ENCODE data around the gene ZCWPW1.

Gene ZCWPW1

DNA sequence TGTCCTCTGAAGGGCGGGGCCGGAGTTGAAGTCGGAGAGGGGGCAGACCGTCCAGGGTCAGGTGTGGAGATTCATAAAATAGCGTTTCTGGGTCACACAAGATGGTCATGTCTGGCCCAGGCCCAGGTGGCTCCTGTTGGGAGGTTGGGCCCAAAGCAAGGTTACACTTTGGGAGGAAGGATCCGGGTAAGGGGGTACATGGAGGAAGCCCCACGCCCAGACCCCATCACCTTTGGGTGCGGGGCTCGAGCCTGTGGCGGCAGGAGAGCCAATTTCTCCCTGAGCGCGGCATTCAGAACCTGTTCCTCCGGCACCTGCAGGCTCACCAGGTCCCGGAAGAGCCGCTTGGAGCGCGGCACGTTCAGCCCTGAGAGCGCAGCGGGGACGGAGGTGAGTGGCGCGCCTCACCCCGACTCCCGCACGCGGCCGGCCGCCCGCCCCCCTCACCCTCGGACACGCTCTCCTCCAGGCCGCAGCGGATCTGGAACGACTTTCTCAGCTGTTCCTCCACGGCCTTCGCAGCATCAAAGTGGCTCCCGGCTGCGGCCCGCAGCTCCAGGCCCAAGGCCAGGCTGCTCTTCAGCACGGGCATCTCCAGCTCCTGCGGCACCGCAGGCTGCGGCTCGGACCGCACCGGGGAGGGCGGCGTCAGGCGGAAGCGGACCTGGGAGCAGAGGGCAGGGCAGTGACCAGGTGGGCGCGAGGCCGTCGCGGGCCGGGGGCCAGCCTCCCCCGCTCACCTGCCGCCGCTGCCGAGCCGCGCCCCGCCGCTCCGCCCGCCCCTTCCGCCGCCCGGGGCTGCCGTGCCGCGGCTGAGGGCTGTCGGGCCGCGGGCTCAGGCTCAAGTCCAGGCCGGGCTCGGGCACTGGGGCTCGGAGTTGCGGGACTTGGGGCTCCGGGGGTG, 7.2 kb upstream of the ZCWPW1 start:
- H3K4me3 ChIP-seq (ENCODE audit: low read depth in 1 of 2, low read length in 2 of 2) = peak overlapping the region; percentile 61 to 80
- H3K4me1 ChIP-seq (ENCODE audit: control insufficient read depth in 1 of 2, insufficient read depth in 2 of 2, low read length in 2 of 2) = peaks cover 0 to 35% of the 10 kb centered on the region in 2 donors
- no peaks in the 10 kb centered on the region for H3K9me3 ChIP-seq (ENCODE audit: control insufficient read depth in 1 of 2, low read length in 2 of 2)
- H3K27ac ChIP-seq (ENCODE audit: low read length) = peak overlapping the region; percentile 77
- no peaks in the 10 kb centered on the region for H3K27me3 ChIP-seq (ENCODE audit: low read depth, low read length)
- peaks cover 16 to 28% of the 10 kb centered on the region in 2 donors for H3K36me3 ChIP-seq (ENCODE audit: control insufficient read depth in 1 of 2, insufficient read depth in 2 of 2, low read length in 2 of 2)

- Histone ChIP-seq H3K27me3 (ENCODE audit: low read depth, low read length) (no peaks in the 10 kb centered on the region), H3K4me1 (ENCODE audit: control insufficient read depth in 1 of 2, insufficient read depth in 2 of 2, low read length in 2 of 2) (peaks cover 0 to 39% of the 10 kb centered on the region in 2 donors), H3K9me3 (ENCODE audit: control insufficient read depth in 1 of 2, low read length in 2 of 2) (no peaks in the 10 kb centered on the region), H3K36me3 (ENCODE audit: control insufficient read depth in 1 of 2, insufficient read depth in 2 of 2, low read length in 2 of 2) (peaks cover 16 to 28% of the 10 kb centered on the region in 2 donors), H3K27ac (ENCODE audit: low read length) (peak overlapping the region; percentile 77), H3K4me3 (ENCODE audit: low read depth in 1 of 2, low read length in 2 of 2) (peak overlapping the region; percentile 61 to 80)
These were observed 6.0 kb upstream of the ZCWPW1 start for GRCh38 chr7:100434297-100435144.

- no peak overlapping the region for H3K27ac ChIP-seq (ENCODE audit: low read length)
- H3K4me3 ChIP-seq (ENCODE audit: low read depth in 1 of 2, low read length in 2 of 2) = no peak overlapping the region
- no peaks in the 10 kb centered on the region for H3K27me3 ChIP-seq (ENCODE audit: low read depth, low read length)
- peaks cover 20 to 28% of the 10 kb centered on the region in 2 donors for H3K36me3 ChIP-seq (ENCODE audit: control insufficient read depth in 1 of 2, insufficient read depth in 2 of 2, low read length in 2 of 2)
- peaks cover 0 to 39% of the 10 kb centered on the region in 2 donors for H3K4me1 ChIP-seq (ENCODE audit: control insufficient read depth in 1 of 2, insufficient read depth in 2 of 2, low read length in 2 of 2)
- H3K9me3 ChIP-seq (ENCODE audit: control insufficient read depth in 1 of 2, low read length in 2 of 2) = no peaks in the 10 kb centered on the region
These were observed 5.2 kb upstream of the ZCWPW1 start for GRCh38 chr7:100433592-100434296.

GRCh38 chr7:100433276-100433591, 4.7 kb upstream of the ZCWPW1 start:
- peaks cover 0 to 39% of the 10 kb centered on the region in 2 donors for H3K4me1 ChIP-seq (ENCODE audit: control insufficient read depth in 1 of 2, insufficient read depth in 2 of 2, low read length in 2 of 2)
- H3K27ac ChIP-seq (ENCODE audit: low read length) = no peak overlapping the region
- H3K9me3 ChIP-seq (ENCODE audit: control insufficient read depth in 1 of 2, low read length in 2 of 2) = no peaks in the 10 kb centered on the region

GRCh38 chr7:100432621-100433275, 4.2 kb upstream of the ZCWPW1 start:
- Histone ChIP-seq H3K4me3 (ENCODE audit: low read depth in 1 of 2, low read length in 2 of 2) (no peak overlapping the region), H3K4me1 (ENCODE audit: control insufficient read depth in 1 of 2, insufficient read depth in 2 of 2, low read length in 2 of 2) (peaks cover 0 to 42% of the 10 kb centered on the region in 2 donors), H3K27me3 (ENCODE audit: low read depth, low read length) (no peaks in the 10 kb centered on the region), H3K9me3 (ENCODE audit: control insufficient read depth in 1 of 2, low read length in 2 of 2) (no peaks in the 10 kb centered on the region), H3K36me3 (ENCODE audit: control insufficient read depth in 1 of 2, insufficient read depth in 2 of 2, low read length in 2 of 2) (peaks cover 26 to 28% of the 10 kb centered on the region in 2 donors), H3K27ac (ENCODE audit: low read length) (no peak overlapping the region)

More at GRCh38 chr7:100433276-100433591, 4.7 kb upstream of the ZCWPW1 start:
- H3K36me3 ChIP-seq (ENCODE audit: control insufficient read depth in 1 of 2, insufficient read depth in 2 of 2, low read length in 2 of 2) = peaks cover 25 to 28% of the 10 kb centered on the region in 2 donors
- H3K27me3 ChIP-seq (ENCODE audit: low read depth, low read length) = no peaks in the 10 kb centered on the region
- no peak overlapping the region for H3K4me3 ChIP-seq (ENCODE audit: low read depth in 1 of 2, low read length in 2 of 2)

DNA sequence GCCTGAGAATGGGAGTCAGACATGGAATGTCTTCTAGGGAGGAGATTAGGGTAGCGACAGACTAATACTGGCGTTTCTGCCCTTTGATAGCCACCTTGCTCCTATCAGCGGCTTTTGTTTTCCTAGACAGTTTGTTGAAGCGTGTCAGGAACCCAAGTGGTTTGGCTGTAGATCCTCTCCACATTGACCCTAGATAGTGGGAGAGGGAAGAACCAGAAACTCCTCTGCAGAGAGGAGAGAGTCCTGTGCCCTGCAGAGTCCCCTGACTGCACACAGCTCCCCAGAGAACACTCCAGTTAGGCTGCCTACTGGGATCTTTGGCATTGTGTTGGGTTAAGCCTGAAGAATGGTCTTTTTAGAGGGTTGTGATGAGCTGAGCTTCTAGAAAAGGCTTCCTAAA, 3.5 kb upstream of the ZCWPW1 start:
- no peak overlapping the region for H3K27ac ChIP-seq (ENCODE audit: low read length)
- peaks cover 26 to 28% of the 10 kb centered on the region in 2 donors for H3K36me3 ChIP-seq (ENCODE audit: control insufficient read depth in 1 of 2, insufficient read depth in 2 of 2, low read length in 2 of 2)
- no peaks in the 10 kb centered on the region for H3K27me3 ChIP-seq (ENCODE audit: low read depth, low read length)
- H3K9me3 ChIP-seq (ENCODE audit: control insufficient read depth in 1 of 2, low read length in 2 of 2) = no peaks in the 10 kb centered on the region
- no peak overlapping the region for H3K4me3 ChIP-seq (ENCODE audit: low read depth in 1 of 2, low read length in 2 of 2)
- H3K4me1 ChIP-seq (ENCODE audit: control insufficient read depth in 1 of 2, insufficient read depth in 2 of 2, low read length in 2 of 2) = peaks cover 0 to 44% of the 10 kb centered on the region in 2 donors

GRCh38 chr7:100431286-100431735, 2.8 kb upstream of the ZCWPW1 start:
- H3K4me3 ChIP-seq (ENCODE audit: low read depth in 1 of 2, low read length in 2 of 2) = peak overlapping the region in 1 of 2 donors; percentile 82
- H3K36me3 ChIP-seq (ENCODE audit: control insufficient read depth in 1 of 2, insufficient read depth in 2 of 2, low read length in 2 of 2) = peaks cover 26 to 28% of the 10 kb centered on the region in 2 donors
- H3K4me1 ChIP-seq (ENCODE audit: control insufficient read depth in 1 of 2, insufficient read depth in 2 of 2, low read length in 2 of 2) = peaks cover 0 to 44% of the 10 kb centered on the region in 2 donors
- peak overlapping the region; percentile 19 for H3K27ac ChIP-seq (ENCODE audit: low read length)
- no peaks in the 10 kb centered on the region for H3K27me3 ChIP-seq (ENCODE audit: low read depth, low read length)
- H3K9me3 ChIP-seq (ENCODE audit: control insufficient read depth in 1 of 2, low read length in 2 of 2) = no peaks in the 10 kb centered on the region

DNA sequence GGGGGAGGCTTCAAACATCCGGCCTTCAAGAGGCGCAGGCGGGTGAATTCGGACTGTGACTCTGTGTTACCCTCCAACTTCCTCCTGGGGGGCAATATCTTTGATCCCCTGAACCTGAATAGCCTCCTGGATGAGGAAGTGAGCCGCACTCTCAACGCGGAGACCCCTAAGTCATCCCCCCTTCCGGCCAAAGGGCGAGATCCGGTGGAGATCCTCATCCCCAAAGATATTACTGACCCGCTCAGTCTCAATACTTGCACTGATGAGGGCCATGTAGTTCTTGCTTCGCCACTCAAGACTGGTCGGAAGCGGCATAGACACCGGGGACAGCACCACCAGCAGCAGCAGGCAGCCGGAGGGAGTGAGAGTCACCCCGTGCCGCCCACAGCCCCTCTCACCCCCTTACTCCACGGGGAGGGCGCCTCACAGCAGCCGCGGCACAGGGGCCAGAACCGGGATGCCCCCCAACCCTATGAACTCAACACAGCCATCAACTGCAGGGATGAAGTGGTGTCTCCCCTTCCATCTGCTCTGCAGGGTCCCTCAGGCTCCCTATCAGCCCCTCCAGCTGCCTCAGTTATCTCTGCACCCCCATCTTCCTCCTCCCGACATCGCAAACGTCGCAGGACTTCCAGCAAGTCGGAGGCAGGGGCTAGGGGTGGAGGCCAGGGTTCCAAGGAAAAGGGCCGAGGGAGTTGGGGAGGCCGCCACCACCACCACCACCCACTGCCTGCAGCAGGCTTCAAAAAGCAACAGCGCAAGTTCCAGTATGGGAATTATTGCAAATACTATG, 2.2 kb upstream of the ZCWPW1 start:
- H3K27ac ChIP-seq (ENCODE audit: low read length) = peak overlapping the region; percentile 73
- no peaks in the 10 kb centered on the region for H3K27me3 ChIP-seq (ENCODE audit: low read depth, low read length)
- H3K4me1 ChIP-seq (ENCODE audit: control insufficient read depth in 1 of 2, insufficient read depth in 2 of 2, low read length in 2 of 2) = peaks cover 0 to 43% of the 10 kb centered on the region in 2 donors
- H3K36me3 ChIP-seq (ENCODE audit: control insufficient read depth in 1 of 2, insufficient read depth in 2 of 2, low read length in 2 of 2) = peaks cover 26 to 28% of the 10 kb centered on the region in 2 donors
- H3K4me3 ChIP-seq (ENCODE audit: low read depth in 1 of 2, low read length in 2 of 2) = peak overlapping the region; percentile 64 to 82
- H3K9me3 ChIP-seq (ENCODE audit: control insufficient read depth in 1 of 2, low read length in 2 of 2) = no peaks in the 10 kb centered on the region

- H3K4me1 ChIP-seq (ENCODE audit: control insufficient read depth in 1 of 2, insufficient read depth in 2 of 2, low read length in 2 of 2) = peaks cover 0 to 35% of the 10 kb centered on the region in 2 donors
These were observed 1.4 kb upstream of the ZCWPW1 start, which contains the start of gene MEPCE for GRCh38 chr7:100429637-100430492. TSS of gene MEPCE (plus strand) at chr7:100429831. CDS start at chr7:100430019, 188 bp downstream.

More at GRCh38 chr7:100429637-100430492, 1.4 kb upstream of the ZCWPW1 start, which contains the start of gene MEPCE:
- Histone ChIP-seq H3K36me3 (ENCODE audit: control insufficient read depth in 1 of 2, insufficient read depth in 2 of 2, low read length in 2 of 2) (peaks cover 24 to 27% of the 10 kb centered on the region in 2 donors), H3K4me3 (ENCODE audit: low read depth in 1 of 2, low read length in 2 of 2) (peak within 1 kb of the TSS; percentile 70 to 82), H3K27me3 (ENCODE audit: low read depth, low read length) (no peaks in the 10 kb centered on the region), H3K9me3 (ENCODE audit: control insufficient read depth in 1 of 2, low read length in 2 of 2) (no peaks in the 10 kb centered on the region), H3K27ac (ENCODE audit: low read length) (peak within 1 kb of the TSS; percentile 99)
